ENCODE data around the gene PPP4R1.

DNA sequence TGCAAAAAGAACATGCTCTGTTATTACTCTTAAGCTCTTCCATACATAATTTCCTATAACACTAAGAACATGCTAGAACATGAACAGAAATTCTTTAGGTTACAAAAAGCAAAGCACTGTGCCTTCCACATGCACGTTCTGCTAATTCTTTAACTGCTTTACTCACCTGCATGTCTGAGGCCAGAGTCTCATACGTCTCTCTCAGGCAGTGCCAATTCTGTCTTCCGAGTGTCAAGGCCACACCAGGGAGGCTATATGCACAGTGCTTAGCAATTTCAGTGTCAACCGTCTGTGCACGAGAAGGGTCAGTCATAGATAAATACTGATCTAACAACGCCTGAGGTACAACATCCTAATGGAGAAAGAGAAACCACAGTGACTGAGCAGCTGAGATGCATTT is 55.1 kb downstream of the PPP4R1 start:
- TF ChIP-seq NR1H2 (CRISPR knock-in tag; IDR thresholded peaks at IDR 0.05) (no peak), ETV6 (CRISPR knock-in tag; IDR thresholded peaks at IDR 0.05) (no peak), CTCF (IDR thresholded peaks at IDR 0.05) (no peak), ZNF396 (CRISPR knock-in tag; IDR thresholded peaks at IDR 0.05; ENCODE audit: borderline replicate concordance) (no peak), FOXP1 (CRISPR knock-in tag; IDR thresholded peaks at IDR 0.05; ENCODE audit: borderline replicate concordance) (no peak), JAZF1 (CRISPR knock-in tag; IDR thresholded peaks at IDR 0.05) (no peak)
- TF ChIP-seq, protein P1, sequence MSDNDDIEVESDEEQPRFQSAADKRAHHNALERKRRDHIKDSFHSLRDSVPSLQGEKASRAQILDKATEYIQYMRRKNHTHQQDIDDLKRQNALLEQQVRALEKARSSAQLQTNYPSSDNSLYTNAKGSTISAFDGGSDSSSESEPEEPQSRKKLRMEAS (CRISPR knock-in tag; IDR thresholded peaks at IDR 0.05), result no peak
- TF ChIP-seq, protein P2, sequence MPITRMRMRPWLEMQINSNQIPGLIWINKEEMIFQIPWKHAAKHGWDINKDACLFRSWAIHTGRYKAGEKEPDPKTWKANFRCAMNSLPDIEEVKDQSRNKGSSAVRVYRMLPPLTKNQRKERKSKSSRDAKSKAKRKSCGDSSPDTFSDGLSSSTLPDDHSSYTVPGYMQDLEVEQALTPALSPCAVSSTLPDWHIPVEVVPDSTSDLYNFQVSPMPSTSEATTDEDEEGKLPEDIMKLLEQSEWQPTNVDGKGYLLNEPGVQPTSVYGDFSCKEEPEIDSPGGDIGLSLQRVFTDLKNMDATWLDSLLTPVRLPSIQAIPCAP (CRISPR knock-in tag; IDR thresholded peaks at IDR 0.05), result no peak
